ENCODE measurements around the gene TRIM54.

DNA sequence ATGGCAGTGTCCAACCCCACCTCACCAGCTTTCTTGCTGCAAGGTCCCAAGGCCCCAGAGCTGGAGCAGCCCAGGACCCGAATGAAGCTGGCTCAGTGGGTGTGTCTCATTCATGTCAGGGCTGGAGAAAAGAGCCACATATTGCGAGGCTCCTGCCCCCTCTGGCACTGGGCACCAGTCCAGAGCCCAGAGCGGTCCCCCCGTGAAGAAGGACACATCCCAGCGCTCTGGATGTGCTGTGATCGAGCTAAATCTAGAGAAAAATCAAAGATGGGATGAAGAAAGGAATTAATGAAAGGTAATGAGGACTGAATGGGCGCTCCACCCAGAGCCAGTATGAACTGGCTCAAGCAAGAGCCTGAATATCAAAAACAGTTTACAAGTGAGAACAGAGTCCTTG is 53.9 kb downstream of the TRIM54 start:
- TF ChIP-seq, protein P1, sequence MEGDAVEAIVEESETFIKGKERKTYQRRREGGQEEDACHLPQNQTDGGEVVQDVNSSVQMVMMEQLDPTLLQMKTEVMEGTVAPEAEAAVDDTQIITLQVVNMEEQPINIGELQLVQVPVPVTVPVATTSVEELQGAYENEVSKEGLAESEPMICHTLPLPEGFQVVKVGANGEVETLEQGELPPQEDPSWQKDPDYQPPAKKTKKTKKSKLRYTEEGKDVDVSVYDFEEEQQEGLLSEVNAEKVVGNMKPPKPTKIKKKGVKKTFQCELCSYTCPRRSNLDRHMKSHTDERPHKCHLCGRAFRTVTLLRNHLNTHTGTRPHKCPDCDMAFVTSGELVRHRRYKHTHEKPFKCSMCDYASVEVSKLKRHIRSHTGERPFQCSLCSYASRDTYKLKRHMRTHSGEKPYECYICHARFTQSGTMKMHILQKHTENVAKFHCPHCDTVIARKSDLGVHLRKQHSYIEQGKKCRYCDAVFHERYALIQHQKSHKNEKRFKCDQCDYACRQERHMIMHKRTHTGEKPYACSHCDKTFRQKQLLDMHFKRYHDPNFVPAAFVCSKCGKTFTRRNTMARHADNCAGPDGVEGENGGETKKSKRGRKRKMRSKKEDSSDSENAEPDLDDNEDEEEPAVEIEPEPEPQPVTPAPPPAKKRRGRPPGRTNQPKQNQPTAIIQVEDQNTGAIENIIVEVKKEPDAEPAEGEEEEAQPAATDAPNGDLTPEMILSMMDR (IDR thresholded peaks at IDR 0.05), result no peak
- no peak for TF ChIP-seq POLR2A (IDR thresholded peaks at IDR 0.05)

Data from right lobe of liver (tissue), 4 donors.